ENCODE measurements around the gene ARMH1. TPM values are rescaled to one million over a fixed set of nuclear protein-coding genes. Genes with fewer than 3 reads are reported as not detected.

The ARMH1 gene
- total and polyA plus RNA-seq, 9 donors = 3.1 to 13.8 (median 5.7) TPM

- DNase-seq = no peak
- H3K27me3 ChIP-seq = no peaks in the 10 kb centered on the region
- 84 to 86% (median 84%) methylated on average over 24 of the region's 24 CpGs for WGBS, 3 donors
- H3K27ac ChIP-seq = no peak overlapping the region
- intact Hi-C loops (cut with DNase I) = loop anchor here in 1 of 4 donors (10.0 kb wide), 1 partner anchor 636 kb away; no protein-coding TSS in a partner anchor
- no peaks in the 10 kb centered on the region for H3K36me3 ChIP-seq
- H3K4me3 ChIP-seq = no peak overlapping the region
- peaks cover 6% of the 10 kb centered on the region for H3K4me1 ChIP-seq (ENCODE audit: insufficient read depth)
- no peak for TF ChIP-seq EP300 (IDR thresholded peaks at IDR 0.05)
- TF ChIP-seq POLR2A (IDR thresholded peaks at IDR 0.05) = no peak
- no peak for TF ChIP-seq CTCF (IDR thresholded peaks at IDR 0.05)
- H3K9me3 ChIP-seq = no peaks in the 10 kb centered on the region
Measured at GRCh38 chr1:44640200-44640853, 34.2 kb upstream of the ARMH1 start.

- H3K27ac ChIP-seq = no peak overlapping the region
- no peaks in the 10 kb centered on the region for H3K9me3 ChIP-seq
- 66 to 79% (median 67%) methylated on average over 12 of the region's 12 CpGs for WGBS, 3 donors
- H3K4me1 ChIP-seq (ENCODE audit: insufficient read depth) = peaks cover 6% of the 10 kb centered on the region
- no peak for DNase-seq
- intact Hi-C loops (cut with DNase I) = loop anchor here in 1 of 4 donors (10.0 kb wide), 1 partner anchor 637 kb away; no protein-coding TSS in a partner anchor
- no peak overlapping the region for H3K4me3 ChIP-seq
- no peaks in the 10 kb centered on the region for H3K36me3 ChIP-seq
- TF ChIP-seq CTCF (IDR thresholded peaks at IDR 0.05) (no peak), EP300 (IDR thresholded peaks at IDR 0.05) (no peak), POLR2A (IDR thresholded peaks at IDR 0.05) (no peak)
- H3K27me3 ChIP-seq = no peaks in the 10 kb centered on the region
Measured at GRCh38 chr1:44641126-44642102, 33.1 kb upstream of the ARMH1 start.

GRCh38 chr1:44642255-44642654, 32.3 kb upstream of the ARMH1 start:
- WGBS, 3 donors = 96 to 98% (median 97%) methylated on average over 2 of the region's 2 CpGs
- TF ChIP-seq CTCF (IDR thresholded peaks at IDR 0.05) (no peak), POLR2A (IDR thresholded peaks at IDR 0.05) (no peak), EP300 (IDR thresholded peaks at IDR 0.05) (no peak)
- H3K9me3 ChIP-seq = no peaks in the 10 kb centered on the region
- no peak overlapping the region for H3K4me3 ChIP-seq
- no peaks in the 10 kb centered on the region for H3K27me3 ChIP-seq
- no peak overlapping the region for H3K27ac ChIP-seq
- H3K36me3 ChIP-seq = no peaks in the 10 kb centered on the region
- H3K4me1 ChIP-seq (ENCODE audit: insufficient read depth) = peaks cover 6% of the 10 kb centered on the region
- intact Hi-C loops (cut with DNase I) = loop anchor here in 1 of 4 donors (10.0 kb wide), 1 partner anchor 637 kb away; no protein-coding TSS in a partner anchor
- no peak for DNase-seq

- no peak overlapping the region for H3K27ac ChIP-seq
- intact Hi-C loops (cut with DNase I) = loop anchor here in 1 of 4 donors (10.0 kb wide), 1 partner anchor 638 kb away; no protein-coding TSS in a partner anchor
- TF ChIP-seq EP300 (IDR thresholded peaks at IDR 0.05) (no peak), POLR2A (IDR thresholded peaks at IDR 0.05) (no peak), CTCF (IDR thresholded peaks at IDR 0.05) (no peak)
Measured at GRCh38 chr1:44642925-44643324, 31.6 kb upstream of the ARMH1 start.

More at GRCh38 chr1:44642925-44643324, 31.6 kb upstream of the ARMH1 start:
- Histone ChIP-seq H3K4me3 (no peak overlapping the region), H3K9me3 (no peaks in the 10 kb centered on the region), H3K4me1 (ENCODE audit: insufficient read depth) (peaks cover 6% of the 10 kb centered on the region), H3K27me3 (no peaks in the 10 kb centered on the region), H3K36me3 (no peaks in the 10 kb centered on the region)
- DNase-seq = no peak
- WGBS, 3 donors = 82 to 92% (median 90%) methylated on average over 3 of the region's 3 CpGs

All from ovary (tissue), 9 donors.